Measurements from ENCODE around the gene HOXB6.

HOXB6 gene

GRCh38 chr17:48604770-48605329 lies at the start of gene HOXB6:
Gene HOXB6 (minus strand): TSS chr17:48604986. CDS start chr17:48598150, 6,836 bp downstream.
- DNase-seq (ENCODE audit: low spot score) = no peak

DNA sequence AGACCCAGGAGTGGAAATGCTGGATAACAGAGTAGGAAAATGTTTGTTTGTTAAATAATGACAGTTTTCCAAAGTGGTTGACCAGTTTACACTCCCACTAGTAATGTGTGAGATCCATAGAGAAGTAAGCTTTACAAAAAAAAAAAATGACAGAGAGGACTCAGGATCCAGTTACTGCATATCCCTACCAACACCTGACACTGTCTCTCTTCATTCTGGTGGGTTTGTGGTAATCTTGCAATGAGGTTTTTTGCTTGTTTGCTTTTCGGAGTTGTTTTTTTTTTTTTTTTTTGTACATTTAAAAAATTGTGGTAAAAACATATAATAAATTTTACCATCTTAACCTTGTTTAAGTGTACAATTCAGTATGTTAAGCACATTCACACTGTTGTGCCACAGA lies 45.0 kb upstream of the HOXB6 start:
- DNase-seq (ENCODE audit: low spot score) = no peak

- no peak for DNase-seq (ENCODE audit: low spot score)
Observed at GRCh38 chr17:48647963-48648245, 43.1 kb upstream of the HOXB6 start.

DNA sequence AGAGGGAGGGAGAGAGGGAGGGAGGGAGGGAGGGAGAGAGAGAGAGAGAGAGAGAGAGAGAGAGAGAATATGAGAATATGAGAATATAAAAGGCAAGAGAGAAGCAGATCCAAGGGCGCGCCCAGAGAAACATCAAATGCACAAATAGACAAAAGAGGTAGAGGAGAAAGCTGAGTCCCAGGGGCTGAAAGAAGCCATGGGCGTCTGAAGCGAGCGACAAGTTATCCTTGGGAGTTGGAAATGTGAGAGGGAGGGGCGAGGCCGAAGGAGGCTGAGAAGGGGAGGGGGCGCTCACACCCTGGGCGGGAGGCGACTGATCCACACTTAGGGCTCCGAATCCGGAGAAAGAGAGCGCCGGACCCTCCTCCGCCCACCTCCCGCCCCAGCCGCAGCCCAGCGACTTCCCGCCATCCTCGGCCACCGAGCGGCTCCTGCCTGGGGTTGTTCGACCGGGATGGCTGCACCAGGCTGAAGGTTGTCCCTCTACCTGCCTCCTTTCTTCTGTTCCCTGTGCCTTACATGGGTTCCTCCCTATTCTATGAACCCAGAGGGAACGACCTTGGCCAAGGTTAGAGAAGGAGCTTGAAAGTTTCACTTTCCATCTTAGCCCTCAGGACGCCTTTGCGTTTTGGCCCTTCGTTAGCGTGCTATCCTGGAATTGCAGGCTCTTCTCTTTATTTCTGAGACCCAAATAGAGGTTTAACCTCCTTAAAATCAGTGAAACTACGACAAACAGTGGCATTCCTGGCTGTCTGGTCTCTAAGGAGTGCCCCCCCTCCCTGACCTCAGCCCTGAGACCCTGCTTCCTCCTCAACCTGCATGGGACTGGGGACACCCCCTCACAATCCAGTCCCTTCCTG lies 42.5 kb upstream of the HOXB6 start:
- no peak for DNase-seq (ENCODE audit: low spot score)

- DNase-seq (ENCODE audit: low spot score) = no peak
Observed at GRCh38 chr17:48646183-48647102, 41.7 kb upstream of the HOXB6 start.

- DNase-seq (ENCODE audit: low spot score) = no peak
Observed at GRCh38 chr17:48645639-48646182, 40.9 kb upstream of the HOXB6 start.

DNA sequence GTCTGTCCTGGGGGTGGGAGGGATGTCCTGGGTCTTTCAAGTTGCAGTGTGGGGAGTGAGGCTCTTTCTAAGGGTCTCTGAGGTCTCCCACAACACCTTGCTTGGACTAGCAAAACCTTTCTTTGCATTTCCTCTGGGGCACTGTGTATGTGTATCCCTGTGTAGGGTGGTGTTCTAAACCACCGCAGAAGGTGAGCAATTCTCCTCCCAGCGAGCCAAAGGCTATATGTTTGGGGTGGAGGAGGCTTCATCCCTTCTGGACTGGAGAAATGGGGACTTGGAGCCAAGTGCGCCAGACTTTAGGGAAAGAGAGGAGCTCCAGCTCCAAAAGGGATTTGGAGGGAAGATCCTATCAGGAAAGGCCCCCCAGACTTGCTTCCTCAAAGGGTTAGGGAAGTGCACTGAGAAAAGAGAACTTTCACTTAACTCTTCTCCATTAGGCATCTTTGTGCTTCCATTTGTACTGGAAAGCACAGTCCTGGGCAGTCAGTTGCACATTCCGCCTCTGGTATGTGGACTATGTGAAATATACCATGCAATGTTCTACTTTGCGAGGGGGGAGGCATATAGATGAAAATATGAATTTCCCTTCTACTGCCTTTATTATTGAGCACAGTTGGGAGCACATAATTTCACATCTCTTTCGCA lies 40.2 kb upstream of the HOXB6 start:
- DNase-seq (ENCODE audit: low spot score) = no peak

GRCh38 chr17:48644159-48644558 lies 39.4 kb upstream of the HOXB6 start:
- no peak for DNase-seq (ENCODE audit: low spot score)

- no peak for DNase-seq (ENCODE audit: low spot score)
Observed at GRCh38 chr17:48643697-48644012, 38.9 kb upstream of the HOXB6 start.

GRCh38 chr17:48642843-48643696 lies 38.3 kb upstream of the HOXB6 start:
- DNase-seq (ENCODE audit: low spot score) = no peak

DNA sequence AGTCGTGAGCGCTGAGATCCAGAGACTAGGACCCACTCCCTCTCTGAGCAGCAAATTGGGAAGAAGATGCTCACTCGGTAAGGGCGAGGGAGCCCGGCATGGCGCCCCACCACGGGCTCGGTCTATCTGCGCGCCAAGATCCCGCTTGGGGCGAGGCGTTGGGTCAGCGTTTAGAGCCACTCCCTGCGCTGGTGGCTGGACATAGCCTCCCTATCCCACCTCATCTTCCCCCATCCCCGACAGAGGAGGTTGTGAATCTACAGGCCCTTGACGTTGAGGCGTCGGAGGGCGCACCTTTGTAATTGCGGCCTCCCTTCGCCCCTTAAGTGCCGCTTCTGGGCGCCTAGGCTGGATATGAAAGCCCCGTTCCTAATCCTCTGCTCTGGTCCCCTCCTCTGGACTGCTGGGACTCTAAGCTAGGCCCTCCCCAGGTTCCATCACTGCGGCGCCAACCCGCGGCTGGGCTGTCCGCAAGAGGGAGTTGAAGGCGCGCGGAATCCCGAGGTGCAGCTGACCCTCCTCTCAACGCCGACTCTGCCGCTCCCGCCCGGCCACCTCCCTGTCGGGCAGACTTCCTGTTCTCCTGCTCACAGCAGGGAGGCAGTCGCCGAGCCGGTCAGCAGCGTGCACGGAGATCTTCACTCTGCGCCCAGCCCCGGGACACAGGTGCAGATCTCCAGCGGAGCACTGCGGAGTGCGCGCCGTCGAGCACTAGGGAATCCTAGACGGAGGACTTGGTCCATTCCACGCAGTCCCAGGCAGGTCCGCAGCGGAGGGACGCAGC lies 37.5 kb upstream of the HOXB6 start:
- DNase-seq (ENCODE audit: low spot score) = no peak

GRCh38 chr17:48641541-48642058 lies 36.8 kb upstream of the HOXB6 start:
- no peak for DNase-seq (ENCODE audit: low spot score)

- no peak for DNase-seq (ENCODE audit: low spot score)
Observed at GRCh38 chr17:48640858-48641180, 36.0 kb upstream of the HOXB6 start.

GRCh38 chr17:48639982-48640857 lies 35.4 kb upstream of the HOXB6 start:
- no peak for DNase-seq (ENCODE audit: low spot score)

DNA sequence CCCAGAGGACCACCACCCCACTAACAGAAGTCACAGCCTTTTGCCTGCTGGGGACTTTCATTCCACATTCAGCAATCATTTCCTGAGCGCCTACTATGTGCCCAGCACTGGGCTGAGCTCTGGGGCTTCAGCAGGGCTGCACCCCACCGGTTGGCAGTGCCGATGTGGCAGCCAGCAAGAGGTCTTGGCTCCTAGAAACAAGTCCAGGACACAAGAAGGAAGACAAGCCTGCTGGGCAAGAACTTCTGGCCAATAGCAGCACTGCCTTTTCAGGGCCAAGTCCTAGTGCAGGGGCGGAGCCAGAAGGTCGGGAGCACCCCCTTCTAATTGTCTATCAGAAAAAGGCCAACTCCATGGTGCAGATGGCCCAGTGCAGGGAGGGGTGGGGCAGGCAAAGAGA lies 34.4 kb upstream of the HOXB6 start:
- DNase-seq (ENCODE audit: low spot score) = no peak

GRCh38 chr17:48637323-48638260 lies 32.8 kb upstream of the HOXB6 start:
- DNase-seq (ENCODE audit: low spot score) = no peak

GRCh38 chr17:48636177-48637018 lies 31.6 kb upstream of the HOXB6 start:
- DNase-seq (ENCODE audit: low spot score) = peak; percentile 81

All from germinal center (tissue), 1 donor.